Natural killer cell (primary cell): Measurements from ENCODE around the gene RAD54L2. TPM values are rescaled to one million over a fixed set of nuclear protein-coding genes. Genes with fewer than 3 reads are reported as not detected.

ENCODE experiments used
- ATAC-seq, 3 donors: fragments of 150-1000 bp in 2 of 3; fragments of 200-7000 bp in 1 of 3; cut with Tn5 transposase; 1 replicate in 1 of 3; 2 replicates in 2 of 3; pipeline ENCODE4 v1.10.0; 2021; ENCODE audit warnings: mild to moderate bottlenecking in 2 of 3, moderate library complexity in 2 of 3
- DNase-seq, 2 donors: peaks; one replicate each; pipeline versions ENCODE4 v3.0.0 to v3.0.0-alpha.2; 2013 to 2021; ENCODE audit warnings: mixed read lengths in 1 of 2
- H3K27ac ChIP-seq: one replicate; pipeline ENCODE4 v1.5.1; 2013; ENCODE audit warnings: mild to moderate bottlenecking, low read length
- H3K27me3 ChIP-seq: one replicate; pipeline ENCODE4 v1.6.1; 2013; ENCODE audit warnings: low read length; ENCODE audit not compliant: control insufficient read depth, insufficient read depth
- H3K36me3 ChIP-seq: one replicate; pipeline ENCODE4 v1.6.1; 2013; ENCODE audit warnings: low read length; ENCODE audit not compliant: control insufficient read depth, insufficient read depth
- H3K4me1 ChIP-seq: one replicate; pipeline ENCODE4 v1.6.1; 2013; ENCODE audit warnings: low read length; ENCODE audit not compliant: control insufficient read depth, insufficient read depth
- H3K4me3 ChIP-seq: one replicate; pipeline ENCODE4 v1.5.1; 2013; ENCODE audit warnings: low read length
- H3K9me3 ChIP-seq: one replicate; pipeline ENCODE4 v1.6.1; 2013; ENCODE audit warnings: low read length; ENCODE audit not compliant: control insufficient read depth, insufficient read depth
- H3K27ac Mint-ChIP-seq, 2 donors: one replicate each; pipeline ENCODE4 v1.8.0; 2022; ENCODE audit warnings: mild to moderate bottlenecking in 2 of 2, mixed read lengths in 2 of 2, moderate library complexity in 1 of 2
- H3K27me3 Mint-ChIP-seq, 2 donors: one replicate each; pipeline ENCODE4 v1.8.0; 2022; ENCODE audit warnings: low read depth in 2 of 2, mixed read lengths in 2 of 2
- H3K36me3 Mint-ChIP-seq: one replicate; pipeline ENCODE4 v1.8.0; 2022; ENCODE audit warnings: mixed read lengths
- H3K4me1 Mint-ChIP-seq, 2 donors: one replicate each; pipeline ENCODE4 v1.8.0; 2022; ENCODE audit warnings: mixed read lengths in 2 of 2
- H3K4me3 Mint-ChIP-seq: one replicate; pipeline ENCODE4 v1.8.0; 2022; ENCODE audit warnings: mild to moderate bottlenecking, moderate library complexity, mixed read lengths
- H3K9me3 Mint-ChIP-seq, 2 donors: one replicate each; pipeline ENCODE4 v1.8.0; 2022; ENCODE audit warnings: mixed read lengths in 2 of 2
- CTCF ChIP-seq: fragments of 200-600 bp; IDR thresholded peaks from one replicate; pipeline ENCODE4 v1.8.0; 2022; ENCODE audit warnings: antibody characterized with exemption
- WGBS: methylation state at CpG from one replicate; pipeline ENCODE4 v1.1.7; 2013; ENCODE audit warnings: missing lambda C conversion rate; ENCODE audit not compliant: insufficient coverage; 5-methylcytosine and 5-hydroxymethylcytosine counted together
- intact Hi-C: fragments of 100-400 bp; cut with micrococcal nuclease; formaldehyde crosslinking; loops from one replicate; pipeline ENCODE4 v1.14.2; 2022
- total RNA-seq, 4 donors: library from RNA; stranded (reverse); fragments of 120-200 nt in 1 of 4; gene quantifications; one replicate each; pipeline versions ENCODE4 v1.2.3 to v1.2.4, GENCODE V29; 2013 to 2022

The RAD54L2 gene
- total RNA-seq, 3 donors from 2014 or later (not counting 1 experiment from before 2014, with no cell fraction given), result 49.7 to 59.1 (median 57.9) TPM

GRCh38 chr3:51568996-51569395 lies 30.5 kb downstream of the RAD54L2 start:
- H3K36me3 Mint-ChIP-seq, result no peaks in the 10 kb centered on the region
- H3K27me3 ChIP-seq, result no peaks in the 10 kb centered on the region
- TF ChIP-seq CTCF, result no peak
- H3K4me1 ChIP-seq, result no peaks in the 10 kb centered on the region
- H3K27ac ChIP-seq, result no peak overlapping the region
- no peak overlapping the region for H3K4me3 ChIP-seq
- H3K4me1 Mint-ChIP-seq, result peaks cover 10 to 20% of the 10 kb centered on the region in 2 donors
- H3K36me3 ChIP-seq, result peaks cover 2% of the 10 kb centered on the region
- no peaks in the 10 kb centered on the region for H3K27me3 Mint-ChIP-seq
- H3K4me3 Mint-ChIP-seq, result no peak overlapping the region
- ATAC-seq (no peak), DNase-seq (no peak)
- no peaks in the 10 kb centered on the region for H3K9me3 ChIP-seq
- no peaks in the 10 kb centered on the region for H3K9me3 Mint-ChIP-seq
- intact Hi-C loops, result no loop called here
- no peak overlapping the region for H3K27ac Mint-ChIP-seq

GRCh38 chr3:51578238-51578637 lies 39.7 kb downstream of the RAD54L2 start:
- no peaks in the 10 kb centered on the region for H3K36me3 ChIP-seq
- H3K9me3 ChIP-seq, result no peaks in the 10 kb centered on the region
- H3K4me3 Mint-ChIP-seq, result no peak overlapping the region
- no peak overlapping the region for H3K27ac ChIP-seq
- 100% methylated on average over 4 of the region's 4 CpGs for WGBS
- no peak overlapping the region for H3K4me3 ChIP-seq
- DNase-seq, result no peak
- no peaks in the 10 kb centered on the region for H3K4me1 ChIP-seq
- intact Hi-C loops, result no loop called here
- H3K4me1 Mint-ChIP-seq, result peaks cover 34 to 35% of the 10 kb centered on the region in 2 donors
- no peaks in the 10 kb centered on the region for H3K27me3 Mint-ChIP-seq
- no peaks in the 10 kb centered on the region for H3K9me3 Mint-ChIP-seq
- H3K27ac Mint-ChIP-seq, result peak overlapping the region in 1 of 2 donors; percentile 37
- no peaks in the 10 kb centered on the region for H3K36me3 Mint-ChIP-seq
- TF ChIP-seq CTCF, result no peak
- H3K27me3 ChIP-seq, result no peaks in the 10 kb centered on the region
- ATAC-seq, result no peak

GRCh38 chr3:51580418-51580817 lies 41.9 kb downstream of the RAD54L2 start:
- DNase-seq (no peak), ATAC-seq (no peak)
- H3K27ac ChIP-seq, result no peak overlapping the region
- H3K9me3 ChIP-seq, result no peaks in the 10 kb centered on the region
- 97% methylated on average over 2 of the region's 2 CpGs for WGBS
- Mint-ChIP-seq H3K4me3 (no peak overlapping the region), H3K4me1 (peaks cover 35 to 40% of the 10 kb centered on the region in 2 donors), H3K27ac (no peak overlapping the region), H3K36me3 (no peaks in the 10 kb centered on the region), H3K9me3 (no peaks in the 10 kb centered on the region), H3K27me3 (no peaks in the 10 kb centered on the region)
- intact Hi-C loops, result no loop called here
- no peak overlapping the region for H3K4me3 ChIP-seq
- no peaks in the 10 kb centered on the region for H3K36me3 ChIP-seq
- H3K27me3 ChIP-seq, result no peaks in the 10 kb centered on the region
- no peak for TF ChIP-seq CTCF
- no peaks in the 10 kb centered on the region for H3K4me1 ChIP-seq

- H3K4me3 ChIP-seq, result no peak overlapping the region
- Mint-ChIP-seq H3K36me3 (no peaks in the 10 kb centered on the region), H3K4me3 (no peak overlapping the region), H3K9me3 (no peaks in the 10 kb centered on the region), H3K27ac (peak overlapping the region in 1 of 2 donors; percentile 47), H3K4me1 (peaks cover 31 to 36% of the 10 kb centered on the region in 2 donors), H3K27me3 (no peaks in the 10 kb centered on the region)
- ATAC-seq, result no peak
- 98% methylated on average over 4 of the region's 4 CpGs for WGBS
- H3K36me3 ChIP-seq, result no peaks in the 10 kb centered on the region
- intact Hi-C loops, result no loop called here
- no peak for TF ChIP-seq CTCF
- no peak overlapping the region for H3K27ac ChIP-seq
- H3K4me1 ChIP-seq, result no peaks in the 10 kb centered on the region
- DNase-seq, result no peak
- H3K9me3 ChIP-seq, result no peaks in the 10 kb centered on the region
- no peaks in the 10 kb centered on the region for H3K27me3 ChIP-seq
Measured at GRCh38 chr3:51581524-51581923, 43.0 kb downstream of the RAD54L2 start.
